ENCODE measurements around the gene IL19.

GRCh38 chr1:206826394-206826793 lies 55.8 kb downstream of the IL19 start:
- TF ChIP-seq CTCF (IDR thresholded peaks at IDR 0.05) (no peak), USF2 (IDR thresholded peaks at IDR 0.05; ENCODE audit: borderline replicate concordance, low read depth, low read length) (no peak), EP300 (IDR thresholded peaks at IDR 0.05; ENCODE audit: borderline replicate concordance in 1 of 2, low read depth in 1 of 2, low read length in 1 of 2) (no peak), TAF1 (IDR thresholded peaks at IDR 0.05; ENCODE audit: borderline replicate concordance, low read depth, low read length) (no peak), POLR2AphosphoS5 (IDR thresholded peaks at IDR 0.05; ENCODE audit: low read depth, low read length) (no peak), REST (IDR thresholded peaks at IDR 0.05; ENCODE audit: low read depth, low read length) (no peak), YY1 (IDR thresholded peaks at IDR 0.05; ENCODE audit: low read depth) (no peak)
